Measurements from ENCODE around the gene COQ6.
A peak's percentile ranks its signal among the peaks of the same experiment; 100 is the strongest.
"Not testable (repeated sequence)": the region's sequence is repeated elsewhere in the genome, so short reads cannot be mapped to it uniquely, and the experiment has no call there.

COQ6 gene

DNA sequence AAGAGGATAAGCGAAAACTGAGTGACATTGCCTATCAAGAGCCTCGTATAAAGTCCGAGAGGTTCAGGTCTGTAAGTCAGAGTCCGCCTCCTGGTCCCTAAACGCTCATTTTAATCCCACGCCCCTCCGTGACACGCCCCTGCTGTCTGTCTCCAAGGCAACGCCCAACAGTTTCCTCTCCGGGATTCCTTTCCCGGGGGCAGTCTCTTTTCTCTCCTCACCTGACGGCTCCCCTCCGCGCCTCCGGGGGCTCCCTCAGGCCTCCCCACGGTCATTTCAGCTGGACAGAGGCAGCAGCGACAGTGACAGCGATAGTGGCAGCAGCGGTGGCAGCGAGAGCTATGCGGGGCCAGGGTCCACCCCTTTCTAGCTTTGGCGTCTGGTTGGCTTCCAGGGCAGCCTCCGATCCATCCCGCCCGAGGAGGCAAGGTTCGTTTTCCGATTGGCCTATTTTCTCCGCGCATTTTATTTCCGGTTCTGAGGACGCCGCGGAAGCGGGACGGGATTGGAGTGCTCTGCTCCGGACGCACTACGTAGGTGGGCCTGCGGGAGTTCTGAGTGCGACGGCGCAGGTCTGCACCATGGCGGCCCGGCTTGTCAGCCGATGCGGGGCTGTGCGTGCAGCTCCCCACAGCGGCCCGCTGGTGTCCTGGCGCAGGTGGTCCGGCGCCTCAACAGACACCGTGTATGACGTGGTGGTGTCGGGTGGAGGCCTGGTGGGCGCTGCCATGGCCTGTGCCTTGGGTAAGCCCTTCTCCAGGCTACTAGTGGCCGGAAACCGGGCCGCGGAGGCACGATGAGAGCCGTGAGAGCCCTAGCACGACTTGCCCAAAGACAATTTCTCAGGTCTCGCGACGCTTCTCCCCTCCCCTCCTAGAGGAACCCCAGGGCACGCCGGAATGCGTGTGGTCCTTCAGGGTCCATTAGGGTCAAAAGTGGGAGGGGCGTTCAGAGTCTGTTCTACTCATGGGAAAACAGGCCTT lies at the start of gene COQ6, which contains the start of gene FAM161B:
Gene COQ6 (plus strand): TSS at position 551 of the 983 bp plus-strand sequence. CDS start 31 bp downstream, at position 582.
Gene FAM161B (minus strand): TSS at position 343 of the 983 bp plus-strand sequence. CDS start 68 bp downstream, at position 275.
- DNase-seq (ENCODE audit: low read depth), result peak; percentile 98

- peak; percentile 30 for DNase-seq (ENCODE audit: low read depth)
These were observed 47.1 kb upstream of the COQ6 start for GRCh38 chr14:73903028-73903427.

DNA sequence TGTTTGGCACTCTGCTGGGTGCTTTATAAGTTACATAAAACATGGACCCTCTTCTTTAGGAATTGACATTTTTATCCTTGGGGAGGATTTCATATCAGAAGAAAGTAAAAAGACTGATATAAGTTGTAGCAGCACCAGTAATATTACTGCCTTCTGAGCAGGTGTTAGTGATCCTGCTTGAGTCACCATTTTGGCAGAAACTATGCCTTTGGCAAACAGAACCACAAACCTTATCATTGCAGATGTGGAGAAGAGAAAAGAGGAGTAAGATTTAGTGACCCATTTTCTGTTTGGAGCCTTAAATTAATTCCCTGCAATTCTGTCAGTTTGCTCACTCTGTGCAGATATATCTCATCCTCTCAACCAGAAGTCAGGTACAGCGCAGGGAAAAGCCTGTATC lies 40.4 kb upstream of the COQ6 start:
- peak; percentile 37 for DNase-seq (ENCODE audit: low read depth)

DNA sequence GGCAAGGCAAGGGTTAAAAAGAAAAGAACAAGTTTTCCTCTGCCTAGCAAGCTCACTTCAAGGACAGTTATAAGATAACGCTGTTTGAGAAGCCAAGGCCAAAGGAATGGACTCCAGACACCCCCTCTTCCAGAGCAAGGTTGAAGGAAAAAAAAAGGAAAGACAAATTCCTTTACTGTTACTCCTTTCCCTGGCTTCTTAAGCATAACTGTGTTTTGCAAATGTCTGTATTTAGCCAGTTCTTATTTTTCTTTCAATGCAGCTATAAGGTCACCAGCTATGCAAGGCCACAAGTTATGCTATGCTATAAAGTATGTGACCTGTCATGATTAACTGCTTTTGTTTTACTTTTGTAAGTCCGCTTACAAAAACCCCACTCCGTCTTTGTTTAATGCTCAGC lies 36.8 kb upstream of the COQ6 start:
- DNase-seq (ENCODE audit: low read depth), result peak; percentile 74

DNA sequence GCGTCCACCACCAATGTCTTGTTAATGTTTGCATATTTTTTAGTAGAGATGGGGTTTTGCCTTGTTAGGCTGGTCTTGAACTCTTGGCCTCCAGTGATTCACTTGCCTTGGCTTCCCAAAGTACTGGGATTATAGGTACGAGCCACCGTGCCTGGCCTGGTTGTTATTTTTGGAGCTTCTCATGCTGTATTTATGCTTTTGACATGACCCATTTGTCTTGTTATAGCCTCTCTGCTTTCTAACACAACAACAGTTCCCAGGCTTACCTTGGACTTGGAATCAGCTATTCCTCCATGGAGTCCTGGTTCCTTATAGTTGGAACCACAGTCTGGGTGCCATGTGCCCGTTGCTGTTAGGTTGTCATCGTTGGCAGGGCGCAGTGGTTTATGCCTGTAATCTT lies 33.8 kb upstream of the COQ6 start:
- DNase-seq (ENCODE audit: low read depth), result no peak

DNA sequence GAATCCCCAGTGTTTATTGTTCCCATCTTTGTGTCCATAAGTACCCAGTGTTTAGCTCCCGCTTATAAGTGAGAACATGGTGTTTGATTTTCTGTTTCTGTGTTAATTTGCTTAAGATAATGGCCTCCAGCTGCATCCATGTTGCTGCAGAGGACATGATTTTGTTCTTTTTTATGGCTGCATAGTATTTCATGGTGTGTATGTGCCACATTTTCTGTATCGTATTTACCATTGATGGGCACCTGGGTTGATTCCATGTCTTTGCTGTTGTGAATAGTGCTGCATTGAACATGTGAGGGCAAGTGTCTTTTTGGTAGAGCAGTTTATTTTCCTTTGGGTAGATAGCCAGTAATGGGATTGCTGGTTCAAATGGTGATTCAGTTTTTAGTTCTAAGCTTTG lies 30.6 kb upstream of the COQ6 start:
- not testable (repeated sequence) for DNase-seq (ENCODE audit: low read depth)

GRCh38 chr14:73924337-73924736 lies 25.8 kb upstream of the COQ6 start:
- DNase-seq (ENCODE audit: low read depth), result peak; percentile 18

DNA sequence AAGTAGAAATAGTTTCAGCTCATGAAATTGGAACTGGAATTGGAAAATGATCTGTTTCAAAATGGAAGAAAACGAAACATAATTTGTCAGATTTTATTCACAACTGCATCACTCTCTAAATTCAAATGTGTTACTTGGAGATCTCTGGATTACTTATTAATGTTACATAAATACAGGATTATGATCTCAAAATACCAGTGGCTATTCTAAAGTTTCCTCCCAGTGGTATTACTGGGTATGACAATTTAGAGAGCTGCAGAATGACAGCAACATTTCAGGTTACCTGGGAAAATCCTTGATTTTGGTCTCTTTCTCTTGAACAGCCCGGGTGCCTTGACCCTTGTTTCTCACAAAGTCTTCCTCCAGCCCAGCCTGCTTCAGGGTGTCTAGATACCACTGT lies 14.4 kb upstream of the COQ6 start:
- DNase-seq (ENCODE audit: low read depth), result peak; percentile 19

GRCh38 chr14:73936548-73936947 lies 13.6 kb upstream of the COQ6 start:
- DNase-seq (ENCODE audit: low read depth), result no peak

DNA sequence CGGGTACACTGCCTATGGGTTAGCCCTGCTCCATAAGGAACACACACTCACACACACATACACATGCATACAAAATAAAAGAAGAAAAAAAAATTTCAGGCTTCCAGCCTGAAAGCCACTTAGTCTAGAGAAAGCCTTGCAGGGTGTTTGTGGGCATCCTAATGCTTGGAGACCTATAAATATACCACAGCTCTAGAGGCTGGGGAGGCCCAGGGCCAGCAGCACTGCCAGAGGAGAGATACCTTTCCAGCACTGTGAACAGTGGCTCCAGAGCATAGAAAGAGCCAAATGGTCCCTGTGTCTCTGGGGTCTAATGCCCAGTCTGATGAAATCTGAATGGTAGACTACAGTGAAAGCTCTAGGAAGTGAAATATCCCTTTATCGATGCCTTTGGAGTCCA lies 13.1 kb upstream of the COQ6 start:
- DNase-seq (ENCODE audit: low read depth), result no peak

GRCh38 chr14:73942180-73942579 lies 7.9 kb upstream of the COQ6 start:
- DNase-seq (ENCODE audit: low read depth), result no peak

DNA sequence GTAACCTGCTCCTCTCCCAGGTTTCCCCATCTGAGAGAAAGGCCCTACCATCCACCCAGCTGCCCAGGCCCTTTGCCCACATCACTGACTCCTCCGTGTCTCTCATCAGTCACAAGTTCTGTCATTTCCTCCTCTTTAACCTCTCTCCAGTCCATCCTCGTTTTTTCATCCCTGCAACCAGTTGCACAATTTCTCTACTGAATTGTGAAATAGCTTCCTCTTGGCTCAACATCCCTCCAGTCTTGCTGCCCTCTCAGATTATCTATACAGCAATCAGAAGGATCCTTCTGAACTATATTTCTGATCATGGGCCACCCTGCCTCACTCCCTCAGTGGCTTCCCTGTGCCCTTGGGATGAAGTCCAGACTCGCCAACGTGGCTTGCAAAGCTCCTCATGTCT lies 7.0 kb upstream of the COQ6 start:
- DNase-seq (ENCODE audit: low read depth), result peak; percentile 83

GRCh38 chr14:73944432-73945158 lies 5.5 kb upstream of the COQ6 start:
- DNase-seq (ENCODE audit: low read depth), result no peak

DNA sequence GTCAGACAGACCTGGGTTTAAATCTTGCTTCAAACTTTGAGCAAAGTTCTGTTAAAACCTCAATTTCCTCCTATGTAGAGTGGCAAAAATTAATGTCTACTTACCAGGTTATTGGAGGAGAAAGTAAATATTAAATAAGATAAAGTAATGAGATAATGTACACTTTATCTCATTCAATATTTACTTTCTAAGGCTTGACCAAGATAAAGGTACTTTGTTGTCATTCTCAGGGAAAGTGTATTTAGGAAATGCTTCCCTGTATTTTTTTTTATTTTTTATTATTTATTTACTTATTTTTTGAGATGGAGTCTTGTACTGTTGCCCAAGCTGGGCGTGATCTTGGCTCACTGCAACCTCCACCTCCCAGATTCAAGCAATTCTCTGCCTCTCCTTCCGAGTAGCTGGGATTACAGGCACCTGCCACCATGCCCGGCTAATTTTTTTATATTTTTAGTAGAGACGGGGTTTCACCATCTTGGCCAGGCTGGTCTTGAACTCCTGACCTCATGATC lies 4.9 kb upstream of the COQ6 start:
- no peak for DNase-seq (ENCODE audit: low read depth)

DNA sequence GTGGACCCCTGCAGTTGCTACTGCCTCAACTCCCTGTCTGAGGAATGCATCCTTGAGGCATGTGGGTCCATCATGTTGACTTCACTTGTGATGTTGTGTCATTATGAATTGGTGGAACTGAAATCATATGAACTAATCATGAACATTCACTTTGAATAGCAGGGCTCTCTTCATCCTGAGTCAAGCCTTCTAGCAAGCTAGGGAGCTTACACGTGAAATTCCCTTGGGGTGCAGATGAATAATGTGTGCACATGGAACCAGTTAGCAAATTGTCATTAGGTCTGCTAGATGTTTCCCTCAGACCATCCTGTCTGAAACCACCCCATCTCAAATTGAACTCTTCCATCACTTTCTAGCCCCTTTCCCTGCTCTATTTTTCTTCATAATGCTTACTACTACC lies 3.6 kb downstream of the COQ6 start:
- DNase-seq (ENCODE audit: low read depth), result no peak

GRCh38 chr14:73955674-73956073 lies 5.6 kb downstream of the COQ6 start:
- no peak for DNase-seq (ENCODE audit: low read depth)

DNA sequence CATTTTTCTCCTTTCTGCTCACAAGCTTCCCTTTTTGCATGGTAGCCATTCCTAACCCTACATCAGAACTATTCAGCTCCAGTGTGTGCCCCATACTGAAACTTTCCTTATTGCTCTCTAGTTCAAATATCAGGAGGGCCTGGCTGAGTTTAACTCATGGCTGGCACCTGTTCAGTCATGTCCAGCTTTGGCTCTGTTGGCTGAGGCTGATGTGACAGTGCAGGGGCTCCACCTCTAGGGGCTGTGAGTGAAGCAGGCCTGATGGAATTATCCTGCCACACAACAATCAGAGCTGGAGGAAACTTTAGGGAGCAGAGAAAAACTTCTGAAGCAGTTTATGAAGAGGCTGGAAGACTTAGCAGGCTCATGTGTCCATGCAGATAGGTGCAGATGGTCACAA lies 8.5 kb downstream of the COQ6 start:
- DNase-seq (ENCODE audit: low read depth), result no peak

GRCh38 chr14:73961192-73961591 lies 11.1 kb downstream of the COQ6 start:
- no peak for DNase-seq (ENCODE audit: low read depth)

- no peak for DNase-seq (ENCODE audit: low read depth)
These were observed 15.1 kb downstream of the COQ6 start for GRCh38 chr14:73965216-73965615.

DNA sequence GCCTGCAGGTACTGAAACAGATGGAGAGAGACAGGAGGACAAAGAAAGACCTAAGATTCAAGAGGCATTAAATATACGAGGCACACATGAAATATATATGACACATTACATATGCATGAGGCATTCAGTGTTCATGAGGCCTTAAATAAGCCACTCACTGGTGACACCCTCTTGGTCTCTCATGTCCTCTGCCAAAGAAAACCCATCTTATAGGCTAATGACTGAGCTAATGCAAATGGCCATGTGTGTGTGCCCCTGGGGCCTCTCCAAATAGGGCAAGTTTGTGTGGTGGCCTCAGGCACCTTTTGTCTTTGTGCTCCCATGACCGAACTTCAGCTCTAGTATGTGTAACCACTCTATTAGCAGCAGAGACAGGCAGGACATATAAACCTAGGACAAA lies 18.8 kb downstream of the COQ6 start:
- no peak for DNase-seq (ENCODE audit: low read depth)

- DNase-seq (ENCODE audit: low read depth), result no peak
These were observed 23.4 kb downstream of the COQ6 start for GRCh38 chr14:73973497-73973896.

GRCh38 chr14:73976125-73976524 lies 26.0 kb downstream of the COQ6 start:
- DNase-seq (ENCODE audit: low read depth), result no peak

GRCh38 chr14:73977896-73978295 lies 27.8 kb downstream of the COQ6 start:
- peak; percentile 81 for DNase-seq (ENCODE audit: low read depth)
